Gastrocnemius medialis (tissue), 4 donors: Measurements from ENCODE around the gene ZP1. TPM values are rescaled to one million over a fixed set of nuclear protein-coding genes. Genes with fewer than 3 reads are reported as not detected.
"Not testable (repeated sequence)": the region's sequence is repeated elsewhere in the genome, so short reads cannot be mapped to it uniquely, and the experiment has no call there.

ENCODE experiments used
- ATAC-seq, 2 donors: fragments of 150-250 bp; one replicate each; pipeline ENCODE4 v1.9.1; 2016
- DNase-seq, 2 donors: peaks; one replicate each; pipeline ENCODE4 v3.0.0-alpha.2; 2019
- H3K27ac ChIP-seq, 4 donors: fragments of 200-600 bp; sonication (generic); 1 replicate in 1 of 4; 2 replicates in 3 of 4; pipeline ENCODE4 v1.5.1; 2016 to 2018; ENCODE audit warnings: mild to moderate bottlenecking in 2 of 4, moderate library complexity in 1 of 4
- H3K27me3 ChIP-seq, 3 donors: fragments of 200-600 bp; sonication (generic) in 2 of 3; 1 replicate in 1 of 3; 2 replicates in 2 of 3; pipeline versions ENCODE4 v1.5.1 to v1.6.0; 2016 to 2019; ENCODE audit warnings: mild to moderate bottlenecking in 1 of 3, moderate library complexity in 1 of 3
- H3K36me3 ChIP-seq, 2 donors: fragments of 200-600 bp; sonication (generic) in 1 of 2; one replicate each; pipeline ENCODE4 v1.5.1; 2017 to 2018
- H3K4me1 ChIP-seq, 2 donors: fragments of 200-600 bp; sonication (generic) in 1 of 2; one replicate each; pipeline ENCODE4 v1.5.1; 2016 to 2017; ENCODE audit warnings: mild to moderate bottlenecking in 2 of 2
- H3K4me3 ChIP-seq, 4 donors: fragments of 200-600 bp; sonication (generic) in 3 of 4; 1 replicate in 1 of 4; 2 replicates in 3 of 4; pipeline ENCODE4 v1.5.1; 2016 to 2019; ENCODE audit warnings: mild to moderate bottlenecking in 2 of 4
- H3K9me3 ChIP-seq, 3 donors: fragments of 200-600 bp; sonication (generic) in 2 of 3; 1 replicate in 1 of 3; 2 replicates in 2 of 3; pipeline ENCODE4 v1.5.1; 2016 to 2019
- CTCF ChIP-seq, 5 experiments: fragments of 450-650 bp in 3 of 5; fragments of 200-600 bp in 2 of 5; sonication (generic) in 2 of 5; IDR thresholded peaks in 4 of 5; conservative IDR thresholded peaks in 1 of 5; 1 replicate in 4 of 5; 2 replicates in 1 of 5; pipeline ENCODE4 v1.5.1; 2016 to 2019; ENCODE audit warnings: antibody characterized with exemption in 5 of 5, mild to moderate bottlenecking in 3 of 5, moderate library complexity in 3 of 5
- POLR2A ChIP-seq, 2 donors: fragments of 450-650 bp; IDR thresholded peaks; one replicate each; pipeline ENCODE4 v1.6.1; 2017; ENCODE audit warnings: antibody characterized with exemption in 2 of 2, mild to moderate bottlenecking in 2 of 2, moderate library complexity in 2 of 2
- in situ Hi-C, 4 donors: fragments of 200-750 bp; cut with MboI; loops; one replicate each; pipeline versions ENCODE4 v1.15.0 to v1.8.0; 2017; ENCODE audit warnings: low sequenced_read_pairs in 4 of 4
- intact Hi-C: fragments of 100-400 bp; cut with DNase I; formaldehyde crosslinking; loops from one replicate; pipeline ENCODE4 v1.15.1; 2023; ENCODE audit warnings: low total_unique reads
- total RNA-seq, 4 donors: library from RNA; depleted of rRNA; stranded (reverse); fragments of >200 nt; gene quantifications; one replicate each; pipeline versions ENCODE4 v1.1.0 to v1.2.3, GENCODE V29; 2016

The ZP1 gene
- not detected for total RNA-seq

GRCh38 chr11:60866911-60867870 lies at the start of gene ZP1:
TSS of gene ZP1 (plus strand) at chr11:60867542. CDS start at chr11:60867562, 20 bp downstream.
- H3K36me3 ChIP-seq, result no peaks in the 10 kb centered on the region
- ATAC-seq, result no peak
- DNase-seq, result no peak
- TF ChIP-seq CTCF (IDR thresholded peaks at IDR 0.05 in 4 of 5, conservative IDR thresholded peaks at IDR 0.05 in 1 of 5) (no peak), POLR2A (IDR thresholded peaks at IDR 0.05) (no peak)
- in situ Hi-C loops, result no loop called here
- H3K27me3 ChIP-seq, result no peaks in the 10 kb centered on the region
- intact Hi-C loops, result loop anchor here (5.0 kb wide), 1 partner anchor 35 kb away; no protein-coding TSS in a partner anchor
- no peaks in the 10 kb centered on the region for H3K9me3 ChIP-seq
- no peak within 1 kb of the TSS for H3K4me3 ChIP-seq
- H3K4me1 ChIP-seq, result peaks cover 13 to 25% of the 10 kb centered on the region in 2 donors
- no peak within 1 kb of the TSS for H3K27ac ChIP-seq

GRCh38 chr11:60818057-60818456 lies 49.3 kb upstream of the ZP1 start:
- ATAC-seq (no peak), DNase-seq (no peak)
- in situ Hi-C loops, result no loop called here
- intact Hi-C loops, result no loop called here
- Histone ChIP-seq H3K27ac (no peak overlapping the region), H3K36me3 (no peaks in the 10 kb centered on the region), H3K4me3 (no peak overlapping the region), H3K9me3 (no peaks in the 10 kb centered on the region), H3K27me3 (no peaks in the 10 kb centered on the region), H3K4me1 (no peaks in the 10 kb centered on the region)
- TF ChIP-seq CTCF (IDR thresholded peaks at IDR 0.05 in 4 of 5, conservative IDR thresholded peaks at IDR 0.05 in 1 of 5) (no peak), POLR2A (IDR thresholded peaks at IDR 0.05) (no peak)

GRCh38 chr11:60821827-60822599 lies 45.3 kb upstream of the ZP1 start:
- intact Hi-C loops, result no loop called here

GRCh38 chr11:60823745-60824306 lies 43.5 kb upstream of the ZP1 start:
- H3K4me1 ChIP-seq, H3K27me3 ChIP-seq, H3K9me3 ChIP-seq, ATAC-seq, in situ Hi-C loops, H3K4me3 ChIP-seq, intact Hi-C loops, H3K27ac ChIP-seq, DNase-seq, H3K36me3 ChIP-seq: not testable (repeated sequence)

More at GRCh38 chr11:60821827-60822599, 45.3 kb upstream of the ZP1 start:
- in situ Hi-C loops, result no loop called here
- Histone ChIP-seq H3K36me3 (no peaks in the 10 kb centered on the region), H3K9me3 (no peaks in the 10 kb centered on the region), H3K27ac (no peak overlapping the region), H3K27me3 (no peaks in the 10 kb centered on the region), H3K4me1 (no peaks in the 10 kb centered on the region), H3K4me3 (no peak overlapping the region)
- DNase-seq (no peak), ATAC-seq (no peak)
- TF ChIP-seq POLR2A (IDR thresholded peaks at IDR 0.05) (no peak), CTCF (IDR thresholded peaks at IDR 0.05 in 4 of 5, conservative IDR thresholded peaks at IDR 0.05 in 1 of 5) (no peak)
